OCI-LY3 (cell line): ENCODE results near the gene PNPLA8.

Experiments used
- EZH2phosphoT487 ChIP-seq: fragments of 200-600 bp; shearing (Covaris generic); IDR thresholded peaks from 2 replicates; pipeline ENCODE4 v1.6.1; 2018; ENCODE audit warnings: antibody characterized with exemption, mixed run types, low read depth
- TF ChIP-seq, protein P1 (sequence below): fragments of 200-600, 300-600 bp; sonication (generic); IDR thresholded peaks from 2 replicates; pipeline ENCODE4 v1.5.1; 2014; ENCODE audit warnings: antibody characterized with exemption, low read length, low read depth

GRCh38 chr7:108468246-108468645 is 57.7 kb downstream of the PNPLA8 start:
- TF ChIP-seq, protein P1, sequence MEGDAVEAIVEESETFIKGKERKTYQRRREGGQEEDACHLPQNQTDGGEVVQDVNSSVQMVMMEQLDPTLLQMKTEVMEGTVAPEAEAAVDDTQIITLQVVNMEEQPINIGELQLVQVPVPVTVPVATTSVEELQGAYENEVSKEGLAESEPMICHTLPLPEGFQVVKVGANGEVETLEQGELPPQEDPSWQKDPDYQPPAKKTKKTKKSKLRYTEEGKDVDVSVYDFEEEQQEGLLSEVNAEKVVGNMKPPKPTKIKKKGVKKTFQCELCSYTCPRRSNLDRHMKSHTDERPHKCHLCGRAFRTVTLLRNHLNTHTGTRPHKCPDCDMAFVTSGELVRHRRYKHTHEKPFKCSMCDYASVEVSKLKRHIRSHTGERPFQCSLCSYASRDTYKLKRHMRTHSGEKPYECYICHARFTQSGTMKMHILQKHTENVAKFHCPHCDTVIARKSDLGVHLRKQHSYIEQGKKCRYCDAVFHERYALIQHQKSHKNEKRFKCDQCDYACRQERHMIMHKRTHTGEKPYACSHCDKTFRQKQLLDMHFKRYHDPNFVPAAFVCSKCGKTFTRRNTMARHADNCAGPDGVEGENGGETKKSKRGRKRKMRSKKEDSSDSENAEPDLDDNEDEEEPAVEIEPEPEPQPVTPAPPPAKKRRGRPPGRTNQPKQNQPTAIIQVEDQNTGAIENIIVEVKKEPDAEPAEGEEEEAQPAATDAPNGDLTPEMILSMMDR: no peak
- TF ChIP-seq EZH2phosphoT487: no peak
